Hepatocyte (in vitro differentiated cells): Measurements from ENCODE around the gene SDK1. TPM values are rescaled to one million over a fixed set of nuclear protein-coding genes. Genes with fewer than 3 reads are reported as not detected.

Source experiments
- DNase-seq: peaks from one replicate; pipeline ENCODE4 v3.0.0-alpha.2; 2016; ENCODE audit warnings: low spot score
- H2AFZ ChIP-seq: fragments of 200-600 bp; sonication (generic); 2 replicates; pipeline ENCODE4 v1.6.0; 2016; ENCODE audit warnings: antibody characterized with exemption, mild to moderate bottlenecking
- H3K27ac ChIP-seq: fragments of 200-600 bp; sonication (generic); 2 replicates; pipeline ENCODE4 v1.5.1; 2016; ENCODE audit warnings: mild to moderate bottlenecking
- H3K27me3 ChIP-seq: fragments of 200-600 bp; sonication (generic); 2 replicates; pipeline ENCODE4 v1.6.1; 2016
- H3K36me3 ChIP-seq: fragments of 200-600 bp; sonication (generic); replicated peaks from 2 replicates; pipeline ENCODE4 v1.5.1; 2016; ENCODE audit warnings: low read depth; ENCODE audit not compliant: insufficient read depth
- H3K4me1 ChIP-seq: fragments of 200-600 bp; sonication (generic); 2 replicates; pipeline ENCODE4 v1.5.1; 2016; ENCODE audit warnings: mild to moderate bottlenecking, moderate library complexity; ENCODE audit not compliant: insufficient read depth
- H3K4me2 ChIP-seq: fragments of 200-600 bp; sonication (generic); 2 replicates; pipeline ENCODE4 v1.6.0; 2016
- H3K4me3 ChIP-seq: fragments of 200-600 bp; sonication (generic); 2 replicates; pipeline ENCODE4 v1.5.1; 2016; ENCODE audit warnings: mild to moderate bottlenecking
- H3K79me2 ChIP-seq: fragments of 200-600 bp; sonication (generic); 2 replicates; pipeline ENCODE4 v1.6.0; 2017; ENCODE audit warnings: mild to moderate bottlenecking
- H3K9me2 ChIP-seq: fragments of 200-600 bp; sonication (generic); replicated peaks from 2 replicates; pipeline ENCODE4 v1.6.0; 2017; ENCODE audit warnings: mild to moderate bottlenecking; ENCODE audit not compliant: insufficient read depth
- H3K9me3 ChIP-seq: fragments of 200-600 bp; sonication (generic); 2 replicates; pipeline ENCODE4 v1.5.1; 2016; ENCODE audit warnings: low read depth, mild to moderate bottlenecking
- H4K20me1 ChIP-seq: fragments of 200-600 bp; sonication (generic); 2 replicates; pipeline ENCODE4 v1.6.0; 2016; ENCODE audit warnings: mild to moderate bottlenecking; ENCODE audit not compliant: insufficient read depth, poor library complexity, severe bottlenecking
- CTCF ChIP-seq: fragments of 200-600 bp; sonication (generic); IDR thresholded peaks from 2 replicates; pipeline ENCODE4 v1.5.1; 2016; ENCODE audit warnings: antibody characterized with exemption, mild to moderate bottlenecking; ENCODE audit not compliant: poor library complexity
- EZH2 ChIP-seq: fragments of 200-600 bp; sonication (generic); IDR thresholded peaks from 2 replicates; pipeline ENCODE4 v1.6.1; 2016; ENCODE audit warnings: antibody characterized with exemption, mild to moderate bottlenecking, borderline replicate concordance
- EZH2phosphoT487 ChIP-seq: fragments of 200-600 bp; sonication (generic); IDR thresholded peaks from one replicate; pipeline ENCODE4 v1.6.1; 2018; ENCODE audit warnings: antibody characterized with exemption, mild to moderate bottlenecking, low read depth, moderate library complexity; ENCODE audit not compliant: unreplicated experiment, severe bottlenecking
- WGBS: methylation state at CpG from one replicate; pipeline ENCODE4 v1.1.6; 2016; ENCODE audit warnings: low lambda C conversion rate; ENCODE audit errors: missing lambda C conversion rate; 5-methylcytosine and 5-hydroxymethylcytosine counted together
- polyA plus RNA-seq: library from polyadenylated mRNA; unstranded; fragments of >200 nt; fragmentation: Nextera tagmentation; extraction: Ambion mirVana; gene quantifications from 2 replicates; pipeline ENCODE4 v1.2.1, GENCODE V29; 2016
- total RNA-seq: library from RNA; depleted of rRNA; stranded (reverse); fragments of >200 nt; gene quantifications from 2 replicates; pipeline ENCODE4 v1.2.3, GENCODE V29; 2014

Gene SDK1
- total and polyA plus RNA-seq, 2 experiments from 2014 or later, result 4.3 to 10.0 TPM

GRCh38 chr7:3991731-3992231 is 690.7 kb downstream of the SDK1 start:
- TF ChIP-seq CTCF, result no peak
- no peak for TF ChIP-seq EZH2
- no peak for TF ChIP-seq EZH2phosphoT487
- H3K9me2 ChIP-seq, result no peaks in the 10 kb centered on the region
- DNase-seq, result no peak
- no peaks in the 10 kb centered on the region for H4K20me1 ChIP-seq
- no peaks in the 10 kb centered on the region for H3K9me3 ChIP-seq
- no peak overlapping the region for H3K4me2 ChIP-seq
- H3K36me3 ChIP-seq, result no peaks in the 10 kb centered on the region
- no peaks in the 10 kb centered on the region for H3K79me2 ChIP-seq
- no peak overlapping the region for H3K4me3 ChIP-seq
- no peak overlapping the region for H3K27ac ChIP-seq
- WGBS, result 61% methylated on average over 9 of the region's 9 CpGs
- no peak overlapping the region for H2AFZ ChIP-seq
- H3K4me1 ChIP-seq, result no peaks in the 10 kb centered on the region
- no peaks in the 10 kb centered on the region for H3K27me3 ChIP-seq

GRCh38 chr7:3992841-3993240 is 691.8 kb downstream of the SDK1 start:
- Histone ChIP-seq H3K9me3 (no peaks in the 10 kb centered on the region), H3K79me2 (no peaks in the 10 kb centered on the region), H3K9me2 (no peaks in the 10 kb centered on the region), H3K4me3 (no peak overlapping the region), H3K4me2 (no peak overlapping the region), H3K27me3 (no peaks in the 10 kb centered on the region), H3K27ac (no peak overlapping the region), H3K36me3 (no peaks in the 10 kb centered on the region), H3K4me1 (no peaks in the 10 kb centered on the region), H4K20me1 (no peaks in the 10 kb centered on the region), H2AFZ (no peak overlapping the region)
- TF ChIP-seq EZH2 (no peak), CTCF (no peak), EZH2phosphoT487 (no peak)
- WGBS, result 94% methylated on average over 7 of the region's 7 CpGs
- DNase-seq, result no peak

DNA sequence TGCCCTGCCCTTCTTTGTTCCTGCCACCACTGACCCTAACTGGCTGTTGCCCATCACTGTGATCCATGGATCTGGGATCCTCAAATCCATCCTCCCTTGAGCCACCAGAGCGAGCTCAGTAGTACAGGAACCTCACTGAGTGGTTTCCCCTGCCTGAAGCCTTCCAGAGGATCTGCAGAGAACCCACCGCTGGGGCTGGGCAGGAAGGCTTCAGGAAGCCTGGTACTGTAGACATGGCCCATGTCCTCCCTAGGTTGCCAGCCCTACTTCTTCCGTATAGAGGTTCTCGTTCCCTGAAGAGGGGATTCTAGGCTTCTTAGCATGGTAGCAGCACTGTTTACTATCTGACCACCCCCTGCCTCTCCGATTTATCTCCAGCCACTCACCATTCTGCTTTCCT is 693.7 kb downstream of the SDK1 start:
- Histone ChIP-seq H3K9me3 (no peaks in the 10 kb centered on the region), H2AFZ (no peak overlapping the region), H3K27me3 (no peaks in the 10 kb centered on the region), H3K4me3 (no peak overlapping the region), H3K36me3 (no peaks in the 10 kb centered on the region), H3K27ac (no peak overlapping the region), H4K20me1 (no peaks in the 10 kb centered on the region), H3K9me2 (no peaks in the 10 kb centered on the region), H3K79me2 (no peaks in the 10 kb centered on the region), H3K4me1 (no peaks in the 10 kb centered on the region), H3K4me2 (no peak overlapping the region)
- no peak for DNase-seq
- no peak for TF ChIP-seq EZH2phosphoT487
- TF ChIP-seq CTCF, result no peak
- TF ChIP-seq EZH2, result no peak
- WGBS, result 91% methylated on average over 5 of the region's 5 CpGs

- Histone ChIP-seq H4K20me1 (no peaks in the 10 kb centered on the region), H3K36me3 (no peaks in the 10 kb centered on the region), H3K4me3 (no peak overlapping the region), H3K9me3 (no peaks in the 10 kb centered on the region), H3K4me1 (no peaks in the 10 kb centered on the region), H3K9me2 (no peaks in the 10 kb centered on the region), H3K27me3 (no peaks in the 10 kb centered on the region), H3K27ac (no peak overlapping the region), H3K79me2 (no peaks in the 10 kb centered on the region), H3K4me2 (no peak overlapping the region), H2AFZ (no peak overlapping the region)
- no peak for DNase-seq
- TF ChIP-seq EZH2phosphoT487 (no peak), CTCF (no peak), EZH2 (no peak)
- WGBS, result 72% methylated on average over 6 of the region's 7 CpGs
Observed at GRCh38 chr7:3995187-3995586, 694.1 kb downstream of the SDK1 start.
